CD4-positive, alpha-beta T cell treated with Interleukin-6 at 100 ng/mL for 8 hours (primary cell): ENCODE measurements around the gene MORC1.

Experiments used
- DNase-seq: peaks from one replicate; pipeline ENCODE4 v3.0.0-alpha.2; 2020; ENCODE audit warnings: mixed read lengths, low spot score

The MORC1 gene

DNA sequence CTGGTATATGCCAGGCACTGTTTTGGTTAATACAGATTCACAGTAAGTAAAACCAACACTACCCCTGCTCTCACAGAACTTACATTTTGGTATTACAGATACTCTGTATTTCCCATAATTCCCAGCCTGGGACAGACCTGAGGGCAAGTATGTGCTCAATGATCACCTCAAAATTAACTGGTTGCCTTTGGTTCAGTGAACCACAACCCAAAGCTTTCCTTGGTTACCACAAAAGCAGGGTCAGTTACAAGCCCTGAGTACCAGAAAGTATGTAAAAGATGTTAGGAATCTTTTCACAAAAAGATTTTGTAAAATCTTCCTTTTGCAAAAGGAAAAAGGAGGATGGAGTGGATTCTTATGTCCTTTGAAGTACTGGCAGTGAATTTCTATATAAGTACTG lies 92.0 kb downstream of the MORC1 start:
- no peak for DNase-seq

DNA sequence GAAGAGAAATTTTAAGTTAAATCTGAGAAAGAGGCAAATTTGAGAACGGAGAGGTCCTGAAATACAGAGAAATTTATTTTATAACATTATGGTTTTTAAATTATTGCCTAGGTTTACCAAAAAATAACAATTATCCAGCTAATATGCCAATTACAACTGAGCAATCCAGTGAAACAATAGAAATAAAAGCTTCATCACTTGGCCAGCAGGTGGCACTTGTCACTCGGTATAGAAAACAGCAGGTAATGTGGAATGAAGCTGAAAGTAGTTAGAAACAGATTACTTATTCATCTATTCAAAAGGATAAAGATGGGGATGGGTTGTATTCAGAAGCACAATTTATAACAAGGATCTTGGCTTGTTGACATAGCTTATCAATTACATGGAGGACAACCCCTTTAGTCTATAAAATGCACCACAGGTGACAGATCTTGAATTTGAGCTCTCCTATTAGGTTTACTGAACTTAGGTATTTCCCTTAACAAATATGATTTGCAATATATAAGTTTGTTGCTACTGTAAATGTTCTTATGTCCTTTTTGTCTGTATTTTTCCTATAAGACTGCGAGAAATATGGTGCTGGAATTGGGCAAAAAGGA lies 94.2 kb downstream of the MORC1 start:
- peak; percentile 19 for DNase-seq

DNA sequence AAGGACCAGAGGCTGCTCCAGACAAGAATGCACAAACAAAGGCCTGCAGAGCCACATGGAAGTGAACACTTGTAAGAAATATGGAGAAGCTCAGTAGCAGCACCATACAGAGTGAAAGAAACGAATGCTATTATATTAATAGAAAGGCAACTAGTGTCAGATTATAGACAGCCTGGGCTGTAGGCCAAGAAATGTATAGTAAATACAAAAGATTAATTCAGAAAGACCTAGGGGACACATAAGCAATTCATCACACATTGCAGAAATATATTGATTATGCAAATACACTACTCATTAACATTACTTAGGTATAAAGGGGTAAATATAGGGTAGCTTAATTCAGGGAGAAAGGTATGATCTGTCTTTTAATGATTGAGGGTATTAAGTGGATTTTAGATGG lies 94.8 kb downstream of the MORC1 start:
- DNase-seq: no peak

DNA sequence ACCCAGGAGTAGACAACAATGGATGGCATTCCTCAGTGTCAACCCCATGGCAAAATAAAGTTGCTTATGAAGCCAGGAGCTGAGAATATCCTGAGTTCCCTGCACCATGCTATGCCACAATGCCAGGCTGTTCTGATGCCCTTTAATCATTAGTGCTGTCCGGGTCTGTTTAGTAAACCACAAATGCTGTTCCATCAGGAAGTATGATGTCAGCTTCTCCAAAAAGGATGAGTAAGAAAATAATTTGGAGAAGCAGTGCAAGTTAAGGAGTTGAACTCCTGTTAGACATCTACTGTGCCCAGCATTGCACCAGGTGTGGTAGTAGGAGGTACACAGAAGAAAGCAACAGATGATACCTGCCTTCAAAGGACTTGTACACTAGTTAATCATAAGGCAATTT lies 96.4 kb downstream of the MORC1 start:
- DNase-seq: no peak

DNA sequence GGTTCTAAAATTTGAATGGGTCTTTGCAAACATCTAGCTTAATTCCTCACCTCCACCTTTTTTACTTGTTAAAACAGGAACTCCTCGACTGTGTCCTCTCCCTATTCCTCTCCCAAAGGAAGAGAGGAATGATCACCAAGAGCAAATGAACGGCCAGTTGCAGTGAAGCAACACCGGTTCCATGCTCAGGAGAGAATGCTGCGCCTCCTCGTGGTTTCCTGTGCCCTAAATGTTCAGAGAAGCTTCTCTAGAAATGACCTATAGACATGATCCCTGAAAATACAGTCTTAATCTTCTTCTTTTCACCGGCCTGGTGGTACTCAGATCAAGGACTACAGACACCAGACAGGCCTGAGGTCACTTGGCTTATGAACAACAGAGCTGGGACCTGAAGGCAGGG lies 99.1 kb downstream of the MORC1 start:
- no peak for DNase-seq

DNA sequence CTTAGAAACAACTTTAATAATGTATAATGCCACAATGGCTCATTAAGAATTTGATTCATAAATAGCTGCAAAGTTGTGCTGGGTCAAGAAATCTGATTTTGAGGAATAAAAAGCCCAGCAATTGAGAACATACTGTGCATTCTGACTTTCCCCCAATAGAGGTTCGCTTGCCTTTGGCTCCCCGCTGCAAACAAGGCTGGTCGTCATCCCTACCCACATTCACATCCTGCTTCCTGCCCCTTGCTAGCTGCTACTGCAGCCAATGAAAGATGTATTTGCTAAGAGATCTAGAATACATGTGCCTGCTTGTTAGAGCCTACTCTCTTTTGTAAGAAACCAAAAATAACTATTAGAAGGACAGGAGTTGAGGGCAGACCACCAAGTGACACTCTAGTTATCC lies 112.5 kb downstream of the MORC1 start:
- DNase-seq: no peak

DNA sequence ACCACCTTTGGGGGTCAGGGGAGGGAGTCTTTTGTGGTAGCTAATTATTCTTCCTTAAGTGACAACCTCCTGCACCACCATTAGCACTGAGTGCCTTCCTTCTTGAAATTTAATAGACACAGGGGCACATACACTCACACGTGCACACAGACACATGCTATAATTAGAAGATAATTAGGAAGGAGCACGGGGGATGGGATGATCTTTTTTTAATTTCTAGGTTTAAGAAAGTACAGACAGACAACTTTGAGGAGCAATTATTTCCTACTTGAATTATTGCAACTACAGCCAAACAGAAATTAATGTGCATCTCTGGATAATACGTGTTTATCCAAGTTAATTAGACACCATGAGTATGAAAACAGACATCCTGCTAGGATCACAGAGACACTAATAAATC lies 119.5 kb downstream of the MORC1 start:
- no peak for DNase-seq

DNA sequence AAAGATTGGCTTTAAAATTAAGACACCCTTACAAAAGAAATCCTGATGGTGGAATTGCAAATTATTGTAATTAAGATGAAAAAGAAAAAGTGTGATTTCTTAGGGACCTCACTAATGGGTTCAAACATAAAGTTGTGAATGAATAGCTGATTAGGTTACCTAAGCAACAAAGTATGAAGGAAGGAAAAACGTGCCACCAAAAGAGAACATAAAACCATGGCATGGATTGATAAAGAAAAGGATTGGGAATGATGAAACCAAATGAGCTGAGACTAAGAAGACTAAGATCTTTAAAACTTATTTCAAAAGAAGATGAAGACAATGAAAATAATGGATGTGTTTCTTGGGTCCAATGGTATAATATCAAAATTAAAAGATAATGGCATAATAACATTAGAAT lies 132.1 kb downstream of the MORC1 start:
- no peak for DNase-seq

DNA sequence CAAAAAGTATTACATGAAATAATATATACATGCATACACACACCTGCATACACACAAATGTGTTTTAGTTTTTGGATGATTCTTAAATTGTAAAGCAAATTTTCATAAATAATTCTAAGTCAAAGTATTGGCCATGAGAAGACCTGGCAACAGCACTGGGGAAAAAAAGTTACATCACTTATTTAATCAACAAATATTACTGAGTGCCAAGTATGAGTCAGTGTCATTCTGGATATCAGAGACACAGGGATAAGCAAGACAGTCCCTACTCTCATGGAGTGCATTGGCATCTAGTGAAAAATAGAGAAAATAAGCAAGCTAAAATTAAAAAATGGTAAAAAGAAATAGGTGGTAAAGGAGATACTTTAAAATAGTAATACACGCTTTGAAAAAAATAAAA lies 134.9 kb downstream of the MORC1 start:
- DNase-seq: no peak

DNA sequence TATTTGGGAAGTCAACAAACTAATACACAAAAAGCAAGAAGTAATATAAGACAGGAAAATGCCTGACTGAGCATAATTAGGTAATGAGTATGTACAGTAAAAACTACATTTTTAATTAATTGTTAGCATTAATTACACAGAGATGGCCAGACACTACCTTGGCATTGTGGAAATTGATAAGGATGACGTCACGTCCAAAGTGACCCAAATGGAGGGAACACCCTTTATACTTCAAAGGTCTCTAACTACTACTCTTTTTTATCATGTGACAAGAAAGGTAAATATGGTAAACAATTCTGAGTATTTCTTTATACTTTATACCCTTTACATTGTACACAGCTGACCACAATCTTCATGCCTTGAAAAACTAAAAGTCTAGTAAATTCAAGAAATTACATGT lies 141.9 kb downstream of the MORC1 start:
- no peak for DNase-seq

DNA sequence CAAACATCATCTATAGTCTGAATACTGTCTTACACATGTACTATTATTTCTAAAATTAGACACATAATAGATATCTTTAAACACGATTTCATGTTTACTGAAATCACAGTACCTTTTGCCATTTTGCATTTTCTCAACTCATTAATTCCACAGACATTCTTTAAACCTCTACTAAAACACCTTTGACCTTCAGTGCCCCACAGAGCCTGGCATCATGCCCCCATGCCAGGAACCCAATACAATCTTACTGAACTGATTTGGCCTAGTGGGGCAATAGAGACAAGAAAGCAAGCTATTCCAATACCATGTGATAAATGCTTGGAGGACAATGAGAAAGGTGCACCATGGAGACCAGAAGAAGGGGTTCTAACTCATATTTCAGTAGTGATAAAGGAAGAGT lies 144.9 kb downstream of the MORC1 start:
- DNase-seq: no peak

DNA sequence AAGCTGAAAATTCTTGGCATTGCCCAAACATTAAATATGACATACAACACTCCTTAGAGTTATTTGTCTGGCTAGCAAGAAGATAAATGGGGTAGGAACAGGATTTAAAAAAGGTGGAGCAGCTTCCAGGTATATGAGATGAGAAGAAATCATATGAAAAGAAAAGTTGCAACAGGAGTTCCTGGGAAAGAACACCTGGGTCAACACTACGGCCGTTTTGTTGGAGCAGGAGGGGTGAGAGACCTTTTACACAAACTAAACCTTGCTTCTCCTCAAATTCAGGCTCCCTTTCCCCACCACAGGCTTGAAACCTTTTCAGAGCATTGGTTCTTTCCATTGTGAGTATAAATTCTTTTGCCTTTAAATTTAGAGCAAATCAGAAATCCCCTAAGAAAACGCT lies 145.5 kb downstream of the MORC1 start:
- no peak for DNase-seq

DNA sequence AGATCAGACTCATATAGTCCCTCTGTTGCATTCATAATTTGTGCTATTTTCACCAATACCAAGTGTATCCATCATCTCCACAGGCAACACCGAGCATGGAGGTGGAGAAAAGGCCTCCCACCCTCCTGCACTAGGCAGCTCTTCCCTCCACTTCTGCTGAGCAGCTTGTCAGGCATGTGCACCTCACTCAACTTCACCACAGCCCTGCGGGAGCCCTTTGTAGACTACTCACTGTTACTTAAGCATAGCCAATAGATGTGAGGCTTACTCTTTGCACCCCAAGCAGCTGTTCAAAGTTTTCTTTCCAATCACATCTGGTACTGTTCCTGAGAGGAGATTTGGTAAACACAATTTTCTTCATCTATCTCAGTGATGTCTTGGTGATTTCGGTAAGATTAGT lies 147.4 kb downstream of the MORC1 start:
- no peak for DNase-seq

DNA sequence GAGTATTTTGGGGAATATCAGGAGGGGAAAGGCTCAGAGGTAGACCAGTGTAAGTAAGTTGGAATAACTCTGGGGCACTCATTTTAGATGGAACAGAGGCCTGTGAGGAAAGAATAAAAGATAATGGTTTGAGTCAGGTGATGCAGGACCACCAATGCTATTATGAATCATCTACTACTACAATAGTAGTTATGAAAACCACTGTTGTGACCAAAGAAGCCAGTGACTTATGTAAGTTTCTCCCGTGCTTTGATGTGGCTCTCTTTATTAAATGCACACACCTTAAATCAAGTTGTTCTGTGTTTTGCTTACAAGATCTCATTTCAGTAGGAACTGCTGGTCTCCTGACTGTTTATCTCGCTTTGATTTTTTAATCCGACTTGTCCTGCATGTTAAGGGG lies 151.2 kb downstream of the MORC1 start:
- DNase-seq: no peak

DNA sequence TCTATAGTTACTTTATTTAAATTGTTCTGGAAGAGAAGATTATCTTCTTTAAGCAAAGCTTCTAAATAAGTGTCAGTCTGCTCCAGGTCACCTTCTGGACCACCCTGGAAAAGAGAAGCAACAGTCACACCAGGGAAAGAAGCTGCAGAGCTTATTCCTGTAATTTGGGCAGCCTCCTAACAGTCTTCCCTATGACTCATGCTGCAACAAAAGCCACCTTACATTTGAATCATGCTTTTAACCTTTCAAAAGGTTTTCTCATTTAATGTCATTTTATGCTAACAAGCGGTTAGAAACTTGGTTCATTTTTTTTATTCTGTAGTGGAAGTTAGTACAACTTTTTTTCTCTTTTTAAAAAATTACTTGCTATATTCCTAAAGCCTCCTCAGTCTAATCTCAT lies 158.9 kb downstream of the MORC1 start:
- no peak for DNase-seq

DNA sequence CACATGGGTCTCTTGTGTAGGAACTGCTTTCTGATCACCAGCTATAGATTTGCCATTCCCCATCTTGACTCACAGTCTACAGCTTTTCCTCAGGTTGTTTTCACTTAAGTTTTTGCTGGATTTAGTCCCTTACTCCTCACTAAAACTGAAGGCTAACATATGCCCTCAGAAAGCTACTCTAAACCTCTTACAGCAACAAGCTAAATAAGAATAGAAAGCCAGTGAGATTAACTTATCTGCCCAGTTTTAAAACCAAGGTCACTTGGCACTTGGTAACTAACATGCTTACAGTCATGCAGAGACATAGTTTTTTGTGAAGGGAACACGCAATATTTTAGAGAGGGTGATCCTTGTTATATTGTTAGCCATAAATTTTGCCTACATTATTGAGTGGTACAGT lies 164.2 kb downstream of the MORC1 start, which contains the start of gene GUCA1C:
TSS of gene GUCA1C (minus strand) at position 180 of the 400 bp plus-strand sequence. CDS start at position 63, 117 bp downstream.
- no peak for DNase-seq

DNA sequence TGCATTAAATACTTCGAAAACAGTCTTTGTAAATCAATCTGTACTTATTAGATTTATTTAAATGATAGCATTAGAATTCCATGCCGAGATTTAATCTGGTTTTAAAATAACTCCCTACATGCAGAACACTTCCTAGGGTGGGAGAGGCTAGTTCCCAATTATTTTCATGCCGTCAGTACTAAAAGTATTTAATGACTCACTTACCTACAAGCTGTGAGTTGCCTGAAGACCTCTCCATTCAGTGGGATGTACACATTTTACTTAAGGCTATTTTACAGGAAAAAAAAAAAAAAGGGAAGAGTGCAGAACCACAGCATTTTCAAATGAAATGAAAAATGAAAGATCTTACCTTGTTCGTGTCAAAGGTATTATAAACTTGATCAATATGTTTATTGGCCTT lies 164.7 kb downstream of the MORC1 start:
- no peak for DNase-seq

DNA sequence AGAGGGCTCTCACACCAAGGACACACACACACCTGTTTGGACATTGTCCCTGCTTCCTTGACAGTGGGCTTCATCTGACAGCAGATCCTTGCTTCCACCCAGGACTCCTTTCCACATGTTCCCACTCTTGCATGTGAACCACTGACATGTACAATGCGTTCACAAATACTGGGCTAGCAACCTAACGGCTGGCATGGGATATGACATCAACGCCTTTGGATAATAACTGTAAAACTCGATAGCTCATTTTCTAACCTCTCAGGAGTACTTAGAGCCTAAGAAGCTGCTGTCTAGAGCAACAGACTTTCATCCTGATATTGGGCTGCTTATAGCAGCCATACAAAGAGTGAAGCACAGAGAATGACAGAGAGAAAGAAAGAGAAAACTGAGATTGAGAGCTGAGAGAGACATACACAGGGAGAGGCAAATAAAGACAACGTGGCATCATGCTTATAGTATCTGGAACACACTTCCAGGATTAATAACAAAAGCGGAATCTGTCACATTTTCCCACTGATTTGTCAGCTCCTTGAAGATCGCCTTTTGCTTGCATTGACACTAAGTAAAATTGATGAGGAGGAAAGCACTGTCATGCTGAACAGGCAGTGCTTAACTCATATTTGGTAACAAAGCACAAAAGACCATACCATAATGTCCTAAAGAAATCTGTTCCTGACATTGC lies 166.0 kb downstream of the MORC1 start:
- no peak for DNase-seq

DNA sequence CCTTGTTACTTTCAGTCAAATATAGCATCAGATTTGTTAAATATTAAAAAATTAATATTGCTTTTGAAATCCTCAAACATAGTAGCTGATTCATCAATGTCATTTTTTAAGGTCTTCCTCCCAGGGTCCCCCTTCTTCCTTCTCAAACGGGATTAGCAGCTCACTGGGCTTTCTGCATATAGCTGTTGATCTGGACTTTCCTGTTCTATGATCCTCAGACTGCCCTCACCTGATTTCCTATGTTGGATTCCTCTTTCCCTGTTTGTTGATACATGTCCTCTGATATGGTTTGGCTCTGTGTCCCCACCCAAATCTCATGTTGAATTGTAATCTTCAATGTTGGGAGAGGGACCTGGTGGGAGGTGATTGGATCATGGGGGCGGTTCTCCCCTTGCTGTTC lies 170.1 kb downstream of the MORC1 start:
- no peak for DNase-seq

DNA sequence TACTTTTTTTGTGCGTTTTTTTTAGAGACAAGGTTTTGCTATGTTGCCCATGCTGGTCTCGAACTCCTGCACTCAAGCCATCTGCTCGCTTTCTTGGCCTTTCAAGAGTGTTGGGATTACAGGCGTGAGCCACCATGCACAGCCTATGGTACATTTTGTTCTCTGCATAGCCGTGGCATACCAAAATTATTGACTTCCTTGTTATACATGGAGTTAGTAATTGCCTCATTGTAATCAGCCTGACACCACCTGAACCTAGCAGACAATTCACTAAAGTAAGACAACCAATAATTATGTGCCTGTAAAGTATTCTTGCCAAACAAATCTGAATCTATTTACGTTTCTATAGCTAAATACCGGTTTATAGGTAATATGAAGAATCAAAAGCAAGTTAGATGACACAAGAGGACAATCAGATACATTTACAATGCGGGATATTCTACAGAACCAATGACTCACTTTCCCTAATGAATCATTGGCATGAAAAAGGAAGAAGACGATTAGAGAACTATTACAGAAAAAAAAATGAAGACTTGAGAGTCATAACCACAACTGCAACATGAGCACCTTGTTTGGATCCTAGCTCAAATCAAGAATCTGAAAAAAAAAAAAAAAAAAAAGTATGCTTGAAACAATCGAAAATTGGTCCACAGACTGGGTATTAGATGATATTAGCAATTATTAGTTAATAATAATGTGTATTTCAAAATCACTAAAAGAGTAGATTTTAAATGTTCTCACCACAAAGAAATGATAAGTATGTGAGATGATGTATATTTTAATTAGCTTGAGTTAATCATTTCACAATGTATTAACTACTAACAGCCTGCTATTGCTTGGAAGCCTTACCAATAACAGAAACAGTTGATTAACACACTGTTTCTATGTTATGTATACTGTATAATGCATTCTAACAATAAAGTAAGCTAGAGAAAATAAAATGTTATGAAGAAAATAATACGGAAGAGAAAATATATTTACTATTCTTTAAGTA lies 171.3 kb downstream of the MORC1 start:
- DNase-seq: no peak

DNA sequence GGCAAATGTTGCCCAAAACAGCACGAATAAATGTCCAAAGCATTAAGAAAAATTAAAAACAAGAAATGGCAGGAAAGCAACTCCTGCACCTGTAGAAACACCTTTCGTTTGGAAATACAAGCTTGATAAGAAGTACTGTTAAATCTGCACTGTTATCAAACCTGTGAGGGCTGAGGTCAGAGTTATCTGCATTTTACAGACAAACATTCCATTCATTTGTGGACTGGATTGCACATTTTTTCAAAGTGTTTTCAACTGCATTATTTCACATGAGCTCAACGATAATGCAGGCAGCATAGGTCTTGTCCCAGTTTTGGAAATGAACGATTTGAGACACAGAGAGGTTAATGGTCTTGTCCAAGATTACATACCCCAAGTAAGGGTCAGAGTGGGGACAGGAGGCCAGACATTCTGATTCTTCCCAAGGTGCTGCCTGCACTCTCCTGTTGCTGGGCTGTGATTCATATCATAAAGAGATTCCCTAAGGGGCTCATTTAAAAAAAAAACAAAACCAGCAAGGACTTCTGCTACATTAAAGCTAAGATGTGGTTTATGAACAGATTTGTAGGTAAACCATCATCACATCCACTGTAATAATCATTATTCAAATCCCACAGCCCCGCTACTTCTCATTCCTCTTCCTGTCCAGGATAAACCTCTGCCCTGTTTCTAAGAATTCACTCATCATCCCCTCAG lies 177.2 kb downstream of the MORC1 start:
- no peak for DNase-seq

DNA sequence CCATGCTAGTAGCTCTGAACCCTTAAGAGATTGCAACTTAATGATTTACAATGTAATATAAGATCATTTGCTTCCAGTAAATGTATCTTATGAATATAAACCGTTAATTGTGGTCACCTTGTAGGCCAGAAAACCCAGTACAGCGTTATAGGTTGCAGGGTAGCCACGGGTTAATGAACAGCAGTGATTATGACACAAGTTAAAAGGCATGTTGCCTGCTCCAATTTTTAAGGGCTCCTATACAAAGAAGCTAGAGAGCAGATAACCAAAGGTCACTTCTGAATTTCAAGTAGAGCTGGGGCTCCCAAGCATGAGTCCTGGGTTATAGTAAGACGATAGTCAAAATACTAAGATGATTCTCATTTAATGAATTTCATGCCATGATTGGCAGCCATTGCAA lies 177.8 kb downstream of the MORC1 start:
- no peak for DNase-seq
